MCF 10A (cell line): ENCODE data around the gene ALS2. TPM values are rescaled to one million over a fixed set of nuclear protein-coding genes. Genes with fewer than 3 reads are reported as not detected.

Experiments used
- BruUV-seq: library from RNA; stranded (reverse); fragments of 400-500 nt; replicated peaks from 2 replicates; lab custom pipeline; 2021; lab: Mats Ljungman, UMichigan
- CTCF ChIA-PET: fragments of 300-600 bp; sonication (Branson Sonifier 250); formaldehyde crosslinking; extraction: SDS; loops from one replicate; lab custom pipeline; 2021; ENCODE audit warnings: antibody characterized with exemption, inconsistent platforms; lab: Yijun Ruan, JAX
- POLR2A ChIA-PET: fragments of 300-600, 350-650 bp; sonication (Branson Sonifier 250); formaldehyde crosslinking; extraction: SDS; loops from one replicate; lab custom pipeline; 2020; ENCODE audit warnings: antibody characterized with exemption, inconsistent platforms; lab: Yijun Ruan, JAX
- DNase-seq: peaks from one replicate; pipeline ENCODE4 v3.0.0-alpha.2; 2018; ENCODE audit not compliant: unreplicated experiment
- H3K27ac Mint-ChIP-seq: one replicate; pipeline ENCODE4 v1.8.0; 2022; ENCODE audit warnings: mild to moderate bottlenecking, low read depth, mixed read lengths; ENCODE audit not compliant: unreplicated experiment
- H3K27me3 Mint-ChIP-seq: one replicate; pipeline ENCODE4 v1.8.0; 2022; ENCODE audit warnings: mixed read lengths; ENCODE audit not compliant: insufficient read depth, unreplicated experiment
- H3K36me3 Mint-ChIP-seq: one replicate; pipeline ENCODE4 v1.8.0; 2022; ENCODE audit warnings: mild to moderate bottlenecking, moderate library complexity, mixed read lengths; ENCODE audit not compliant: insufficient read depth, unreplicated experiment
- H3K4me1 Mint-ChIP-seq: one replicate; pipeline ENCODE4 v1.8.0; 2022; ENCODE audit warnings: mixed read lengths; ENCODE audit not compliant: insufficient read depth, unreplicated experiment
- H3K4me3 Mint-ChIP-seq: one replicate; pipeline ENCODE4 v1.8.0; 2022; ENCODE audit warnings: mild to moderate bottlenecking, moderate library complexity, mixed read lengths; ENCODE audit not compliant: unreplicated experiment
- H3K9me3 Mint-ChIP-seq: one replicate; pipeline ENCODE4 v1.8.0; 2022; ENCODE audit warnings: mixed read lengths; ENCODE audit not compliant: unreplicated experiment
- intact Hi-C: fragments of 100-400 bp; cut with micrococcal nuclease; formaldehyde crosslinking; loops from 2 replicates; pipeline ENCODE4 v1.14.1; 2022
- total RNA-seq: library from RNA; stranded (reverse); gene quantifications from 2 replicates; pipeline ENCODE4 v1.2.3, GENCODE V29; 2022
- TF ChIP-seq, protein P1 (sequence below): fragments of 200-600 bp; IDR thresholded peaks from one replicate; pipeline ENCODE4 v1.8.0; 2022; ENCODE audit warnings: antibody characterized with exemption, mild to moderate bottlenecking; ENCODE audit not compliant: unreplicated experiment

ALS2 gene
- total RNA-seq, 1 experiment from 2014 or later: 14.6 TPM

DNA sequence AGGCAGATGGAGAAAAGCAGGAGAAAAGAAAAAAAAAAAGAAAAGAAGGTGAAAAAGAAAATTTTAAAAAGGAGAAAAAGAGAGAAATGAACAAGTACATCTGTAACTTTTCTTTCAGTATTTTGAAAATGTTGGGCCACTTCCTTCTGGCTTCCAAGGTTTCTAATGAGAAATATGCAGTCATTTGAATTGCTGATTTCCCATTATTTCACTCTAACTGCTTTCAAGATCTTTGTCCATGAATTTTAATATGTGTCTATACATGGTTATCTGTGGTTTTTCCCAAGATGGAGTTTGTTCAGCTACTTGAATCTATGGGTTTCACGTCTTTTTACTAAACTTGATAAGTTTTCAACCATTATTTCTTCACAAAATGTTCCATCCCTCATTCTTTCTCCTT, 68.0 kb downstream of the ALS2 start:
- BruUV-seq: no TSS peak
- Mint-ChIP-seq H3K27me3 (no peaks in the 10 kb centered on the region), H3K4me3 (no peak overlapping the region), H3K4me1 (no peaks in the 10 kb centered on the region), H3K27ac (no peak overlapping the region), H3K36me3 (peaks cover 64% of the 10 kb centered on the region), H3K9me3 (no peaks in the 10 kb centered on the region)
- intact Hi-C loops: no loop called here
- CTCF ChIA-PET: no interaction called here
- no peak for DNase-seq
- TF ChIP-seq, protein P1, sequence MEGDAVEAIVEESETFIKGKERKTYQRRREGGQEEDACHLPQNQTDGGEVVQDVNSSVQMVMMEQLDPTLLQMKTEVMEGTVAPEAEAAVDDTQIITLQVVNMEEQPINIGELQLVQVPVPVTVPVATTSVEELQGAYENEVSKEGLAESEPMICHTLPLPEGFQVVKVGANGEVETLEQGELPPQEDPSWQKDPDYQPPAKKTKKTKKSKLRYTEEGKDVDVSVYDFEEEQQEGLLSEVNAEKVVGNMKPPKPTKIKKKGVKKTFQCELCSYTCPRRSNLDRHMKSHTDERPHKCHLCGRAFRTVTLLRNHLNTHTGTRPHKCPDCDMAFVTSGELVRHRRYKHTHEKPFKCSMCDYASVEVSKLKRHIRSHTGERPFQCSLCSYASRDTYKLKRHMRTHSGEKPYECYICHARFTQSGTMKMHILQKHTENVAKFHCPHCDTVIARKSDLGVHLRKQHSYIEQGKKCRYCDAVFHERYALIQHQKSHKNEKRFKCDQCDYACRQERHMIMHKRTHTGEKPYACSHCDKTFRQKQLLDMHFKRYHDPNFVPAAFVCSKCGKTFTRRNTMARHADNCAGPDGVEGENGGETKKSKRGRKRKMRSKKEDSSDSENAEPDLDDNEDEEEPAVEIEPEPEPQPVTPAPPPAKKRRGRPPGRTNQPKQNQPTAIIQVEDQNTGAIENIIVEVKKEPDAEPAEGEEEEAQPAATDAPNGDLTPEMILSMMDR: no peak
- POLR2A ChIA-PET: no interaction called here

DNA sequence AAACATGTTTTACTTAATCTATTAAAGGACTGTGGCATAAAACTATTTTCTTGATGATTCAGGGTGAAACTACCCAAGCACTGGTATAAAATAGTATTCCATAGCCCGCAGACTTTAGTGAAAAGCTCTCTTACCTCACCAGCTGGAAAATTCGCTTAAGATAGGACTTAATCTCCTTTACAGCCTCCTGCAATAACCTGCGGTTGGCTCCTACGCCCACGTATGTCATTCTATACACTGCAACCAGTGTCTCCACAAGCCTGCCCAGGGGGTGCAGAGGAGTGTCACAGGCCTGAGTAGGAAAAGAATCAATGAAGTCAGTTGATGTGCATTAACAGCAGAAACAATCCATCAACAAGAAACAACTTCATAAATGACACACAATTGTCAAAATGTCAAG, 71.0 kb downstream of the ALS2 start:
- ChIA-PET POLR2A (interaction anchor here (0.9 kb wide), 1 partner anchor 477 kb away, joined by 3 read pairs; no protein-coding TSS in a partner anchor), CTCF (interaction anchor here (0.6 to 1.0 kb wide), 3 partner anchors 14 to 900 kb away, joined by 3 read pairs; no protein-coding TSS in a partner anchor)
- Mint-ChIP-seq H3K27me3 (no peaks in the 10 kb centered on the region), H3K4me3 (no peak overlapping the region), H3K9me3 (no peaks in the 10 kb centered on the region), H3K4me1 (no peaks in the 10 kb centered on the region), H3K27ac (no peak overlapping the region), H3K36me3 (peaks cover 61% of the 10 kb centered on the region)
- intact Hi-C loops: loop anchor here (10.0 kb wide), 1 partner anchor 475 kb away; no protein-coding TSS in a partner anchor
- no peak for DNase-seq
- no TSS peak for BruUV-seq
- TF ChIP-seq, protein P1: no peak

DNA sequence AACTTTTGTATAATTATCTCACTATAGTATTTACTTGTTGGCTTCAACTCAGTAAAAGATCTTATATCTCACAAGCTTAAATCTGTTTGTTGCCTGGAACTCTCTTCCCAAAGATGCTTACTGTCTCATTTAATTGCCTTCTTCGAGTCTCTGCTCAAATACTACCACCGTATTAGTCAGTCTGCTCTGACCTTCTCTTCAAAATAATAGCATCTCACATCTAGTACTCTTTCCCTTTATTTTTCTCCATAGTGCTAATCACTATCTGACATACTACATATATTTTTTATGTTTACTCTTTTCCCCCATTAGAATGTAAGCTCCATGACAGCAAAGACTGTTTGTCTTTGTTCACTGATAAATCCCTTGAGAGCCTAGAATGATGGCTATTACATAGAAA, 71.7 kb downstream of the ALS2 start:
- Mint-ChIP-seq H3K27me3 (no peaks in the 10 kb centered on the region), H3K4me3 (no peak overlapping the region), H3K27ac (no peak overlapping the region), H3K4me1 (no peaks in the 10 kb centered on the region), H3K36me3 (peaks cover 63% of the 10 kb centered on the region), H3K9me3 (no peaks in the 10 kb centered on the region)
- no peak for DNase-seq
- no TSS peak for BruUV-seq
- intact Hi-C loops: loop anchor here (10.0 kb wide), 1 partner anchor 474 kb away; no protein-coding TSS in a partner anchor
- POLR2A ChIA-PET: interaction anchor here (0.9 kb wide), 1 partner anchor 476 kb away, joined by 3 read pairs; no protein-coding TSS in a partner anchor
- TF ChIP-seq, protein P1: no peak
- CTCF ChIA-PET: interaction anchor here (0.7 kb wide), 1 partner anchor 901 kb away, joined by 3 read pairs; no protein-coding TSS in a partner anchor

DNA sequence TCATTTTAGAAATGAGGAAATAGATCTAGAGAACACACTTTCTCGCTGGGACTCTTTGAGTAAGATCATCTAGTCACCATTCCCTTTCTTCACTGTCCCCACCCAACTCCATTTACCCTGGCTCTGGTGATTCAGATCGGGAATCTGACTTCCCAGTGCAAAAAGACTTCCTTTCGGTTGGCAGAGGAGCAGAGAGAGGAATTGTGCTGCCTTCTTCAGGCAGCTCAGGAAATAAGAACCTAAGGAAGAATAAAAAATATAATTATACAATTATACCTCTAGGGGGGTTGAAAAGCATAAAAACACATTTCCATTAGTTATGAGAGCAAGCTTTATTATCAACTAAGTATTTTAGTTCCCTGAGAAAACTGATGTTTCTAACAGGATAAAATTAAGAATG, 73.0 kb downstream of the ALS2 start:
- no peaks in the 10 kb centered on the region for H3K4me1 Mint-ChIP-seq
- H3K27ac Mint-ChIP-seq: no peak overlapping the region
- ChIA-PET CTCF (interaction anchor here (0.7 kb wide), 1 partner anchor 396 kb away, joined by 3 read pairs; no protein-coding TSS in a partner anchor), POLR2A (no interaction called here)
- BruUV-seq: no TSS peak
- no peaks in the 10 kb centered on the region for H3K27me3 Mint-ChIP-seq
- TF ChIP-seq, protein P1: no peak
- no peaks in the 10 kb centered on the region for H3K9me3 Mint-ChIP-seq
- peak; percentile 3 for DNase-seq
- no peak overlapping the region for H3K4me3 Mint-ChIP-seq
- intact Hi-C loops: loop anchor here (10.0 kb wide), 1 partner anchor 473 kb away; no protein-coding TSS in a partner anchor
- H3K36me3 Mint-ChIP-seq: peaks cover 64% of the 10 kb centered on the region
